Measurements from ENCODE around the gene EPC2. TPM values are rescaled to one million over a fixed set of nuclear protein-coding genes. Genes with fewer than 3 reads are reported as not detected.
"Not testable (repeated sequence)": the region's sequence is repeated elsewhere in the genome, so short reads cannot be mapped to it uniquely, and the experiment has no call there.

Gene EPC2
- polyA plus RNA-seq, 1 experiment, result 12.4 TPM

DNA sequence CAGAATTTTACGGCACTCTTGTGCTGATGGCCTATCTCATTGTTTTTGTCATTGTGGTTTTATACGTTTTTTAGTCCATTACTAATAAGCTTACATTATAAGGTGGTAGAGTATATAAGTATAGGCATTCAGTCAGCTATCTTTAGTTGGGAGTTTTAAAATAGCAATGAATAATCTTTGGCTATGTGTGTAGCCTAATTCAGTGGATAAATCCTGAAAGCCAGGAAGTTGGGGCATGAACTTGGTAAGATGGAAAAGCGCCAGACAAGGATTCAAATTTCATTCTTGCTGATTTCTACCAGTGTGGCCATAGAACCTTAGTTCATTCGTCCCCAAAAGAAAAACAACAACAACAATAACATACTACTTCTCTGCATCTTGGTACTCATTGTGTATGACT is 31.2 kb downstream of the EPC2 start:
- Histone ChIP-seq H3K36me3 (ENCODE audit: control insufficient read depth, insufficient read depth, low read length) (no peaks in the 10 kb centered on the region), H3K27me3 (ENCODE audit: control insufficient read depth, insufficient read depth, low read length) (no peaks in the 10 kb centered on the region), H3K4me3 (ENCODE audit: low read depth, low read length) (no peak overlapping the region)
- DNase-seq (ENCODE audit: low read depth), result no peak
- ChIA-PET CTCF (interaction anchor here (1.2 kb wide), 1 partner anchor 11 kb away, joined by 3 read pairs; no protein-coding TSS in a partner anchor), POLR2A (no interaction called here)
- TF ChIP-seq, protein P1, sequence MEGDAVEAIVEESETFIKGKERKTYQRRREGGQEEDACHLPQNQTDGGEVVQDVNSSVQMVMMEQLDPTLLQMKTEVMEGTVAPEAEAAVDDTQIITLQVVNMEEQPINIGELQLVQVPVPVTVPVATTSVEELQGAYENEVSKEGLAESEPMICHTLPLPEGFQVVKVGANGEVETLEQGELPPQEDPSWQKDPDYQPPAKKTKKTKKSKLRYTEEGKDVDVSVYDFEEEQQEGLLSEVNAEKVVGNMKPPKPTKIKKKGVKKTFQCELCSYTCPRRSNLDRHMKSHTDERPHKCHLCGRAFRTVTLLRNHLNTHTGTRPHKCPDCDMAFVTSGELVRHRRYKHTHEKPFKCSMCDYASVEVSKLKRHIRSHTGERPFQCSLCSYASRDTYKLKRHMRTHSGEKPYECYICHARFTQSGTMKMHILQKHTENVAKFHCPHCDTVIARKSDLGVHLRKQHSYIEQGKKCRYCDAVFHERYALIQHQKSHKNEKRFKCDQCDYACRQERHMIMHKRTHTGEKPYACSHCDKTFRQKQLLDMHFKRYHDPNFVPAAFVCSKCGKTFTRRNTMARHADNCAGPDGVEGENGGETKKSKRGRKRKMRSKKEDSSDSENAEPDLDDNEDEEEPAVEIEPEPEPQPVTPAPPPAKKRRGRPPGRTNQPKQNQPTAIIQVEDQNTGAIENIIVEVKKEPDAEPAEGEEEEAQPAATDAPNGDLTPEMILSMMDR (IDR thresholded peaks at IDR 0.05; ENCODE audit: insufficient read depth, low read depth, low read length), result no peak

DNA sequence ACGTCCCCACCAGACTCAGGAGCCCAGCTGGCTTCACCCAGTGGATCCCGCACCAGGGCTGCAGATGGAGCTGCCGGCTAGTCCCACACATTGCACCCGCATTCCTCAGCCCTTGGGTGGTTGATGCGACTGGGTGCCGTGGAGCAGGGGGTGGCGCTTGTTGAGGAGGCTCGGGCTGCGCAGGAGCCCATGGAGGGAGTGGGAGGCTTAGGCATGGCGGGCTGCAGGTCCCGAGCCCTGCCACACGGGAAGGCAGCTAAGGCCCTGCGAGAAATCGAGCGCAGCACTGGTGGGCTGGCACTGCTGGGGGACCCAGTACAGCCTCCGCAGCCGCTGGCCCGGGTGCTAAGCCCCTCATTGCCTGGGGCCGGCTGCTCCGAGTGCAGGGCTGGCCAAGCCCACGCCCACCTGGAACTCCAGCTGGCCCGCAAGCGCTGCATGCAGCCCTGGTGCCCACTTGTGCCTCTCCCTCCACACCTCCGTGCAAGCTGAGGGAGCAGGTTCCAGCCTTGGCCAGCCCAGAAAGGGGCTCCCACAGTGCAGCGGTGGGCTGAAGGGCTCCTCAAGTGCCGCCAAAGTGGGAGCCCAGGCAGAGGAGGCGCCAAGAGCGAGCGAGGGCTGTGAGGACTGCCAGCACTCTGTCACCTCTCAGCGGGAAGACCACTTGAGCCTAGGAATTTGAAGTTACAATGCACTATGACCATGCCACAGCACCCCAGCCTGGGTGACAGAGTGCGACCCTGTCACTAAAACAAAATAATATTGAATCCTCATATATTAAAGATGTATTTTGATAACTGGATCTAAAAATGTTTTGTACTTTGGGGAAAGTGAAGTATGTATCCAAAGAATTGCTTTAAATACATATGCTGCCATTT is 34.0 kb downstream of the EPC2 start:
- CTCF ChIA-PET; H3K36me3 ChIP-seq (ENCODE audit: control insufficient read depth, insufficient read depth, low read length); H3K4me3 ChIP-seq (ENCODE audit: low read depth, low read length); POLR2A ChIA-PET; H3K27me3 ChIP-seq (ENCODE audit: control insufficient read depth, insufficient read depth, low read length); DNase-seq (ENCODE audit: low read depth): not testable (repeated sequence)

GRCh38 chr2:148680462-148680861 is 35.9 kb downstream of the EPC2 start:
- H3K4me3 ChIP-seq (ENCODE audit: low read depth, low read length), result no peak overlapping the region
- H3K27me3 ChIP-seq (ENCODE audit: control insufficient read depth, insufficient read depth, low read length), result no peaks in the 10 kb centered on the region
- no peaks in the 10 kb centered on the region for H3K36me3 ChIP-seq (ENCODE audit: control insufficient read depth, insufficient read depth, low read length)
- TF ChIP-seq, protein P1 (IDR thresholded peaks at IDR 0.05; ENCODE audit: insufficient read depth, low read depth, low read length), result no peak
- DNase-seq (ENCODE audit: low read depth), result no peak
- ChIA-PET POLR2A (no interaction called here), CTCF (no interaction called here)

DNA sequence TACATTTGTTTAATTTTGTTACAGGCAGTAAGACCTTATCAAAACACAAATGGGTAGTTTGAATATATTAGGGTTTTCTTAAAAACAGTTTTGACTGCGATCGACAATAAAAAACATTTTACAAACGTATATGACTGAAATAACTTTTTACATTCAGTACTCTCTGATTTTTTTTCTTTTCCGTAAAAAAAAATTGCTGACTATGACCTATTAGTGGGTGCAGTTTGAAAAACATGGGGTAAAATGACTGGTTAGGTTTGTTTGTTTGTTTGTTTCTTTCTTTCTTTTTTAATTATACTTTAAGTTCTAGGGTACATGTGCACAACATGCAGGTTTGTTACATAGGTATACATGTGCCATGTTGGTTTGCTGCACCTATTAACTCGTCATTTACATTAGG is 36.9 kb downstream of the EPC2 start:
- H3K27me3 ChIP-seq (ENCODE audit: control insufficient read depth, insufficient read depth, low read length), result no peaks in the 10 kb centered on the region
- ChIA-PET POLR2A (no interaction called here), CTCF (no interaction called here)
- no peak for DNase-seq (ENCODE audit: low read depth)
- TF ChIP-seq, protein P1 (IDR thresholded peaks at IDR 0.05; ENCODE audit: insufficient read depth, low read depth, low read length), result no peak
- H3K4me3 ChIP-seq (ENCODE audit: low read depth, low read length), result no peak overlapping the region
- no peaks in the 10 kb centered on the region for H3K36me3 ChIP-seq (ENCODE audit: control insufficient read depth, insufficient read depth, low read length)

- POLR2A ChIA-PET; CTCF ChIA-PET; H3K4me3 ChIP-seq (ENCODE audit: low read depth, low read length); H3K27me3 ChIP-seq (ENCODE audit: control insufficient read depth, insufficient read depth, low read length); DNase-seq (ENCODE audit: low read depth); H3K36me3 ChIP-seq (ENCODE audit: control insufficient read depth, insufficient read depth, low read length): not testable (repeated sequence)
Measured at GRCh38 chr2:148681862-148682261, 37.3 kb downstream of the EPC2 start.

DNA sequence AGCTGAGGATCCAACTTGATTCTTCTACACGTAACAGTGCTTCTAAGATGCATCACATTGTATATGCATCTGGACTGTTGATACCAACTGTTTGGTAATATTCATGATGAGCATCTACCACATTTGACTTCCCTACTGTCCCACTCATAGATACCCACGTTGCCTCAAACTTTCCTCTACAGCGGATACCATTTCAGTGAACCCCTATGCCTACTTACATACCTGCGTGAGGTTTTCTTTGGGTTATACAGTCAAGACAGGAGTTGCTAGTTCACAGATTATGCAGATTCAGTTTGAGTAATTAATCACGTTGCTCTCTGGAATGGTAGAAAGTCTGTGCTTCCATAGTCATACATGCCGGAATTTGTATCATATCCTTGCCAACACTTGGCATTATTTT is 40.0 kb downstream of the EPC2 start:
- ChIA-PET POLR2A (no interaction called here), CTCF (no interaction called here)
- Histone ChIP-seq H3K36me3 (ENCODE audit: control insufficient read depth, insufficient read depth, low read length) (no peaks in the 10 kb centered on the region), H3K4me3 (ENCODE audit: low read depth, low read length) (no peak overlapping the region), H3K27me3 (ENCODE audit: control insufficient read depth, insufficient read depth, low read length) (no peaks in the 10 kb centered on the region)
- no peak for DNase-seq (ENCODE audit: low read depth)
- TF ChIP-seq, protein P1 (IDR thresholded peaks at IDR 0.05; ENCODE audit: insufficient read depth, low read depth, low read length), result no peak

All from BJ (cell line).